Measurements from ENCODE around the gene EPC1. TPM values are rescaled to one million over a fixed set of nuclear protein-coding genes. Genes with fewer than 3 reads are reported as not detected.

The EPC1 gene
- polyA plus RNA-seq, 1 donor (not counting 4 experiments of a cell fraction or from before 2014, with no cell fraction given) = 34.8 TPM

DNA sequence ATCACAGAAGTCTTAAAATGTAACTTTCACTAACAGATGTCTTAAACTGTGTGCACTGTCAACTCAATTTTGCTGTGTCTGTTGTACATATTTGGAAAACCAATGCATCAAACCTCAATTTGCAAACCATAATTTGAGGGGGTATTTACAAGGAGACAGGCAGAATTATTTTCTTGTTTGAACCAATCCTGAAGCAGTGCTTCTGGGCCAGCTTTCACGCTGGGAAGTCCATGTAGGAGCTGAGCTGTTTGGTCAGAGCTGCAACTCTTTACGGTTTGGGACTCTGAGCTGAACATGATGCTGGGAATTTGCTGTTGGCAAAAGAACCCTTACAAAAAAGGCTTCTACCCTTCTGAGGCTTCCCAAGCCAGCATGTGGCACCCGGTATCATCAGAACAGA lies 43.2 kb upstream of the EPC1 start:
- dilution Hi-C loops (cut with MboI; ENCODE audit: extremely low pct_ligation_motif_present, low sequenced_read_pairs) = no loop called here
- FAIRE-seq (no peak), DNase-seq (ENCODE audit: low read depth, low spot score) (no peak)
- Histone ChIP-seq H3K4me2 (ENCODE audit: control insufficient read depth, extremely low read depth, insufficient read depth, low read depth, low read length) (no peak overlapping the region), H4K20me1 (ENCODE audit: control insufficient read depth, extremely low read depth, insufficient read depth, low read length) (no peaks in the 10 kb centered on the region), H3K4me1 (ENCODE audit: control insufficient read depth, extremely low read depth, insufficient read depth, low read length) (no peaks in the 10 kb centered on the region), H3K27me3 (ENCODE audit: control insufficient read depth, extremely low read depth, insufficient read depth, low read length) (no peaks in the 10 kb centered on the region), H3K36me3 (ENCODE audit: control insufficient read depth in 2 of 2, extremely low read depth in 1 of 2, insufficient read depth in 2 of 2, low read length in 2 of 2) (no peaks in the 10 kb centered on the region), H2AFZ (ENCODE audit: control insufficient read depth, low read length) (no peak overlapping the region), H3K4me3 (ENCODE audit: control insufficient read depth in 2 of 3, extremely low read depth in 1 of 3, insufficient read depth in 2 of 3, low read depth in 1 of 3, low read length in 3 of 3) (no peak overlapping the region), H3K9me3 (ENCODE audit: control insufficient read depth, low read depth, low read length) (no peaks in the 10 kb centered on the region), H3K9ac (ENCODE audit: control insufficient read depth, extremely low read depth, insufficient read depth, low read length) (no peak overlapping the region), H3K79me2 (ENCODE audit: control insufficient read depth, insufficient read depth, low read length) (no peaks in the 10 kb centered on the region), H3K27ac (ENCODE audit: control insufficient read depth, insufficient read depth, low read length) (no peak overlapping the region), H3K9me1 (ENCODE audit: control insufficient read depth, extremely low read depth, insufficient read depth, low read length) (no peaks in the 10 kb centered on the region)
- no peak for TF ChIP-seq EZH2 (IDR thresholded peaks at IDR 0.05; ENCODE audit: low read length)
- TF ChIP-seq CTCF (optimal IDR thresholded peaks at IDR 0.05 in 1 of 3, IDR thresholded peaks at IDR 0.05 in 1 of 3, conservative IDR thresholded peaks at IDR 0.05 in 1 of 3; ENCODE audit: extremely low read depth in 1 of 3, insufficient read depth in 2 of 3, low read length in 3 of 3) = no peak

DNA sequence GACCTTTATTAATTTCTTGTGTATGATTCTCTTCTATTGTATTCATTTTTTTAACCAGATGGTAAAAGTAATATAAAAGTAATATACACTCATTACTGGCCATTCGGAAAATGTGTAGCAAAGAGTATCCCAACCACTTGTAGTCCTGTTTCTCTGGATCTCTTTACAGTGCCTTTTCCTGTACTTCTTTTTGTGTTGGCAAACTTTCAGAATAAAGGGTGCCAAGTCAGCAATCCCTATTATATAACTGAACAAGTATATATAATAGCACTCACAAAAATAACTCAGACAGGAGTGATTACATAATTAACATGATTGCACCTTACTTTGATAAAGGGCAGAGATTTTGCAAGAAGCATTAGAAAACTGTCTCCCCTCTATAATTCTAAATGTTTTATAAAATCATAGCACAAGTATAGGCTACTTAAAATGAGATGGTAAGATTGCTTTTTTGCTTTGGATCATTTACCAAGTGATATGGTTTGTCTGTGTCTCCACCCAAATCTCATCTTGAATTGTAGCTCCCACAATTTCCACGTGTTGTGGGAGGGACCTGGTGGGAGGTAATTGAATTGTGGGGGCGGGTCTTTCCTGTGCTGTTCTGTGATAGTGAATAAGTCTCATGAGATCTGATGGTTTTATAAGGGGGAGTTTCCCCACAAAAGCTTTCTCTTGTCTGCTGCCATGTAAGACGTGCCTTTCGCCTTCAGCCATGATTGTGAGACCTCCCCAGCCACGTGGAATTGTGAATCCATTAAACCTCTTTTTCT lies 41.5 kb upstream of the EPC1 start:
- Histone ChIP-seq H3K9ac (ENCODE audit: control insufficient read depth, extremely low read depth, insufficient read depth, low read length) (no peak overlapping the region), H3K9me3 (ENCODE audit: control insufficient read depth, low read depth, low read length) (no peaks in the 10 kb centered on the region), H3K9me1 (ENCODE audit: control insufficient read depth, extremely low read depth, insufficient read depth, low read length) (no peaks in the 10 kb centered on the region), H3K27ac (ENCODE audit: control insufficient read depth, insufficient read depth, low read length) (no peak overlapping the region), H3K4me2 (ENCODE audit: control insufficient read depth, extremely low read depth, insufficient read depth, low read depth, low read length) (no peak overlapping the region), H3K36me3 (ENCODE audit: control insufficient read depth in 2 of 2, extremely low read depth in 1 of 2, insufficient read depth in 2 of 2, low read length in 2 of 2) (no peaks in the 10 kb centered on the region), H4K20me1 (ENCODE audit: control insufficient read depth, extremely low read depth, insufficient read depth, low read length) (no peaks in the 10 kb centered on the region), H3K79me2 (ENCODE audit: control insufficient read depth, insufficient read depth, low read length) (no peaks in the 10 kb centered on the region), H3K4me3 (ENCODE audit: control insufficient read depth in 2 of 3, extremely low read depth in 1 of 3, insufficient read depth in 2 of 3, low read depth in 1 of 3, low read length in 3 of 3) (no peak overlapping the region), H3K4me1 (ENCODE audit: control insufficient read depth, extremely low read depth, insufficient read depth, low read length) (no peaks in the 10 kb centered on the region), H3K27me3 (ENCODE audit: control insufficient read depth, extremely low read depth, insufficient read depth, low read length) (no peaks in the 10 kb centered on the region), H2AFZ (ENCODE audit: control insufficient read depth, low read length) (no peak overlapping the region)
- no peak for TF ChIP-seq EZH2 (IDR thresholded peaks at IDR 0.05; ENCODE audit: low read length)
- TF ChIP-seq CTCF (optimal IDR thresholded peaks at IDR 0.05 in 1 of 3, IDR thresholded peaks at IDR 0.05 in 1 of 3, conservative IDR thresholded peaks at IDR 0.05 in 1 of 3; ENCODE audit: extremely low read depth in 1 of 3, insufficient read depth in 2 of 3, low read length in 3 of 3) = no peak
- dilution Hi-C loops (cut with MboI; ENCODE audit: extremely low pct_ligation_motif_present, low sequenced_read_pairs) = no loop called here
- FAIRE-seq = no peak
- DNase-seq (ENCODE audit: low read depth, low spot score) = no peak
